ENCODE measurements around the gene ANKRD24. TPM values are rescaled to one million over a fixed set of nuclear protein-coding genes. Genes with fewer than 3 reads are reported as not detected.
A peak's percentile ranks its signal among the peaks of the same experiment; 100 is the strongest.
"Not testable (repeated sequence)": the region's sequence is repeated elsewhere in the genome, so short reads cannot be mapped to it uniquely, and the experiment has no call there.

The ANKRD24 gene
- total RNA-seq, result 3.4 TPM

GRCh38 chr19:4182084-4182810 is at the start of gene ANKRD24, which contains the start of gene SIRT6:
ANKRD24 (plus strand) TSS chr19:4182689; CDS start chr19:4186426, 3,737 bp downstream.
SIRT6 (minus strand) TSS chr19:4182563; CDS start chr19:4182539, 24 bp downstream.
- DNase-seq (ENCODE audit: low spot score), result peak; percentile 97

- no peak for DNase-seq (ENCODE audit: low spot score)
These were observed 48.1 kb upstream of the ANKRD24 start for GRCh38 chr19:4134351-4134750.

GRCh38 chr19:4135386-4135785 is 47.1 kb upstream of the ANKRD24 start:
- not testable (repeated sequence) for DNase-seq (ENCODE audit: low spot score)

- DNase-seq (ENCODE audit: low spot score), result no peak
These were observed 45.8 kb upstream of the ANKRD24 start for GRCh38 chr19:4136680-4137088.

- DNase-seq (ENCODE audit: low spot score), result no peak
These were observed 44.0 kb upstream of the ANKRD24 start for GRCh38 chr19:4138445-4138844.

- peak; percentile 83 for DNase-seq (ENCODE audit: low spot score)
These were observed 42.8 kb upstream of the ANKRD24 start for GRCh38 chr19:4139614-4140236.

GRCh38 chr19:4140237-4140711 is 42.2 kb upstream of the ANKRD24 start:
- no peak for DNase-seq (ENCODE audit: low spot score)

- not testable (repeated sequence) for DNase-seq (ENCODE audit: low spot score)
These were observed 39.6 kb upstream of the ANKRD24 start for GRCh38 chr19:4142916-4143315.

GRCh38 chr19:4144666-4145249 is 37.7 kb upstream of the ANKRD24 start:
- peak; percentile 62 for DNase-seq (ENCODE audit: low spot score)

GRCh38 chr19:4149518-4150288 is 32.8 kb upstream of the ANKRD24 start:
- peak; percentile 19 for DNase-seq (ENCODE audit: low spot score)

- no peak for DNase-seq (ENCODE audit: low spot score)
These were observed 30.9 kb upstream of the ANKRD24 start for GRCh38 chr19:4151623-4152022.

- DNase-seq (ENCODE audit: low spot score), result no peak
These were observed 30.1 kb upstream of the ANKRD24 start for GRCh38 chr19:4152241-4152998.

- no peak for DNase-seq (ENCODE audit: low spot score)
These were observed 27.7 kb upstream of the ANKRD24 start for GRCh38 chr19:4154571-4155312.

GRCh38 chr19:4157164-4157563 is 25.3 kb upstream of the ANKRD24 start:
- DNase-seq (ENCODE audit: low spot score), result no peak

- DNase-seq (ENCODE audit: low spot score), result not testable (repeated sequence)
These were observed 24.5 kb upstream of the ANKRD24 start for GRCh38 chr19:4157971-4158370.

- no peak for DNase-seq (ENCODE audit: low spot score)
These were observed 20.9 kb upstream of the ANKRD24 start for GRCh38 chr19:4161415-4162077.

- no peak for DNase-seq (ENCODE audit: low spot score)
These were observed 18.2 kb upstream of the ANKRD24 start for GRCh38 chr19:4164262-4164661.

GRCh38 chr19:4171676-4172075 is 10.8 kb upstream of the ANKRD24 start:
- DNase-seq (ENCODE audit: low spot score), result no peak

- DNase-seq (ENCODE audit: low spot score), result peak; percentile 54
These were observed 9.5 kb upstream of the ANKRD24 start for GRCh38 chr19:4172861-4173473.

Data from mucosa of gallbladder (tissue), 1 donor.